ENCODE data around the gene LRRC2.

DNA sequence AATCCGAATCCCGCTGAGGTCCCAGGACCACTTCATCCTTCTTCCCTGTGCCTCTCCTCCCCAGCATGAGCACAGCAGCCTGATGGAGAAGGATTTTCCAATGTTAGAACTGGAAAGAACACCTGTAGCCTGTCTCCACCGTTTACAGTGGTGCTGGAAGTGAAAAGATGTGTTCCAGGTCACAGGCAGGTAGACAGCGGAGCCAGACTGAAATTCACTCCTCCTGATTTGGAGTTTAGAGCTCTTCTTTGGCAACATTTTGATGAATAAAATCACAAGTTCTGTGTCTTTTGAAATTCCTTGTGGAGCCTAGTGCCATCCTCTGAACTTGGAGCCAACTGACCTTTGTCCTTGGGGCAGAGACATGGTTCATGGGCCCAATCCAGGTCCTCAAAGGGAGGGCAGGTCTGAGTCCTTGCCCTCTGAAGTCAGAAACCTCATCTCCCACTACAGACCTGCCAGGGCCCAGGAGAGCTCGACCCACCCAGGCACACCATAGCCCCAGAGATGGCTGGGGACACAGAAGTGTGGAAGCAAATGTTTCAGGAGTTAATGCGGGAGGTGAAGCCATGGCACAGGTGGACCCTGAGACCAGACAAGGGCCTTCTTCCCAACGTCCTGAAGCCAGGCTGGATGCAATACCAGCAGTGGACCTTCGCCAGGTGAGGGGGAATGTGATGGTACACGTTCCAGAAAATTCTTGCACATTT, 68.4 kb downstream of the LRRC2 start, which contains the start of gene RTP3:
- TF ChIP-seq, protein P1, sequence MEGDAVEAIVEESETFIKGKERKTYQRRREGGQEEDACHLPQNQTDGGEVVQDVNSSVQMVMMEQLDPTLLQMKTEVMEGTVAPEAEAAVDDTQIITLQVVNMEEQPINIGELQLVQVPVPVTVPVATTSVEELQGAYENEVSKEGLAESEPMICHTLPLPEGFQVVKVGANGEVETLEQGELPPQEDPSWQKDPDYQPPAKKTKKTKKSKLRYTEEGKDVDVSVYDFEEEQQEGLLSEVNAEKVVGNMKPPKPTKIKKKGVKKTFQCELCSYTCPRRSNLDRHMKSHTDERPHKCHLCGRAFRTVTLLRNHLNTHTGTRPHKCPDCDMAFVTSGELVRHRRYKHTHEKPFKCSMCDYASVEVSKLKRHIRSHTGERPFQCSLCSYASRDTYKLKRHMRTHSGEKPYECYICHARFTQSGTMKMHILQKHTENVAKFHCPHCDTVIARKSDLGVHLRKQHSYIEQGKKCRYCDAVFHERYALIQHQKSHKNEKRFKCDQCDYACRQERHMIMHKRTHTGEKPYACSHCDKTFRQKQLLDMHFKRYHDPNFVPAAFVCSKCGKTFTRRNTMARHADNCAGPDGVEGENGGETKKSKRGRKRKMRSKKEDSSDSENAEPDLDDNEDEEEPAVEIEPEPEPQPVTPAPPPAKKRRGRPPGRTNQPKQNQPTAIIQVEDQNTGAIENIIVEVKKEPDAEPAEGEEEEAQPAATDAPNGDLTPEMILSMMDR (IDR thresholded peaks at IDR 0.05) = no peak
- TF ChIP-seq POLR2A (IDR thresholded peaks at IDR 0.05) = no peak

All from adrenal gland (tissue), 5 donors.